ENCODE data around the gene RAPSN. TPM values are rescaled to one million over a fixed set of nuclear protein-coding genes. Genes with fewer than 3 reads are reported as not detected.

Gene RAPSN
- total RNA-seq, 4 donors from 2014 or later, result 0.67 TPM; not detected in 3

GRCh38 chr11:47395223-47396048 is 53.5 kb downstream of the RAPSN start:
- intact Hi-C loops (cut with DNase I), result no loop called here
- WGBS, 2 donors, result 91% methylated on average over 18 to 22 of the region's 25 CpGs

GRCh38 chr11:47394322-47395222 is 54.4 kb downstream of the RAPSN start:
- Histone ChIP-seq H3K4me3 (replicated peaks in 1 of 3) (no peak overlapping the region), H3K36me3 (no peaks in the 10 kb centered on the region), H3K9me3 (no peaks in the 10 kb centered on the region), H3K27ac (peak overlapping the region; percentile 68 to 88 (median 75)), H3K4me1 (peaks cover 0 to 20% of the 10 kb centered on the region in 2 donors), H3K27me3 (no peaks in the 10 kb centered on the region)
- no peak for DNase-seq
- no peak for TF ChIP-seq CTCF (IDR thresholded peaks at IDR 0.05)
- no peak for TF ChIP-seq POLR2A (IDR thresholded peaks at IDR 0.05)
- intact Hi-C loops (cut with DNase I), result no loop called here
- 83% methylated on average over 16 to 21 of the region's 39 CpGs for WGBS, 2 donors

More at GRCh38 chr11:47395223-47396048, 53.5 kb downstream of the RAPSN start:
- no peak overlapping the region for H3K4me3 ChIP-seq (replicated peaks in 1 of 3)
- TF ChIP-seq CTCF (IDR thresholded peaks at IDR 0.05) (no peak), POLR2A (IDR thresholded peaks at IDR 0.05) (no peak)
- H3K9me3 ChIP-seq, result no peaks in the 10 kb centered on the region
- no peaks in the 10 kb centered on the region for H3K36me3 ChIP-seq
- no peaks in the 10 kb centered on the region for H3K27me3 ChIP-seq
- H3K4me1 ChIP-seq, result peaks cover 0 to 28% of the 10 kb centered on the region in 2 donors
- DNase-seq, result no peak
- H3K27ac ChIP-seq, result peak overlapping the region; percentile 68 to 88 (median 75)

- H3K4me3 ChIP-seq (replicated peaks in 1 of 3), result no peak overlapping the region
- WGBS, 2 donors, result 83 to 94% methylated on average over 8 to 9 of the region's 9 CpGs
- no peaks in the 10 kb centered on the region for H3K36me3 ChIP-seq
- TF ChIP-seq POLR2A (IDR thresholded peaks at IDR 0.05), result no peak
- no peaks in the 10 kb centered on the region for H3K27me3 ChIP-seq
- H3K9me3 ChIP-seq, result no peaks in the 10 kb centered on the region
- peak overlapping the region in 1 of 3 donors; percentile 88 for H3K27ac ChIP-seq
- no peak for DNase-seq
- peaks cover 0 to 14% of the 10 kb centered on the region in 2 donors for H3K4me1 ChIP-seq
- intact Hi-C loops (cut with DNase I), result no loop called here
These were observed 55.0 kb downstream of the RAPSN start for GRCh38 chr11:47394050-47394321.

GRCh38 chr11:47393163-47394049 is 55.5 kb downstream of the RAPSN start:
- no peak for DNase-seq
- TF ChIP-seq POLR2A (IDR thresholded peaks at IDR 0.05) (no peak), CTCF (IDR thresholded peaks at IDR 0.05) (no peak)
- WGBS, 2 donors, result 69 to 71% methylated on average over 15 to 17 of the region's 20 CpGs

More at GRCh38 chr11:47393163-47394049, 55.5 kb downstream of the RAPSN start:
- no peak overlapping the region for H3K4me3 ChIP-seq (replicated peaks in 1 of 3)
- peak overlapping the region in 1 of 3 donors; percentile 88 for H3K27ac ChIP-seq
- H3K27me3 ChIP-seq, result no peaks in the 10 kb centered on the region
- no peaks in the 10 kb centered on the region for H3K36me3 ChIP-seq
- intact Hi-C loops (cut with DNase I), result no loop called here
- H3K4me1 ChIP-seq, result peaks cover 0 to 14% of the 10 kb centered on the region in 2 donors
- H3K9me3 ChIP-seq, result no peaks in the 10 kb centered on the region
